Astrocyte of the cerebellum (primary cell): ENCODE measurements around the gene EMX2.
"Not testable (repeated sequence)": the region's sequence is repeated elsewhere in the genome, so short reads cannot be mapped to it uniquely, and the experiment has no call there.

Experiments
- DNase-seq: peaks from one replicate; pipeline ENCODE4 v3.0.0-alpha.2; 2011; ENCODE audit warnings: low read depth
- H3K4me3 ChIP-seq: 2 replicates; pipeline ENCODE4 v1.5.1; 2011; ENCODE audit warnings: mild to moderate bottlenecking, low read depth, low read length, moderate library complexity
- in situ Hi-C: cut with HindIII; loops from 2 replicates; pipeline ENCODE4 v1.10.0; 2017; ENCODE audit warnings: low sequenced_read_pairs
- TF ChIP-seq, protein P1 (sequence below): IDR thresholded peaks from 2 replicates; pipeline ENCODE4 v1.5.1; 2012; ENCODE audit warnings: low read length, low read depth, moderate library complexity, mild to moderate bottlenecking; ENCODE audit errors: missing control alignments

EMX2 gene

DNA sequence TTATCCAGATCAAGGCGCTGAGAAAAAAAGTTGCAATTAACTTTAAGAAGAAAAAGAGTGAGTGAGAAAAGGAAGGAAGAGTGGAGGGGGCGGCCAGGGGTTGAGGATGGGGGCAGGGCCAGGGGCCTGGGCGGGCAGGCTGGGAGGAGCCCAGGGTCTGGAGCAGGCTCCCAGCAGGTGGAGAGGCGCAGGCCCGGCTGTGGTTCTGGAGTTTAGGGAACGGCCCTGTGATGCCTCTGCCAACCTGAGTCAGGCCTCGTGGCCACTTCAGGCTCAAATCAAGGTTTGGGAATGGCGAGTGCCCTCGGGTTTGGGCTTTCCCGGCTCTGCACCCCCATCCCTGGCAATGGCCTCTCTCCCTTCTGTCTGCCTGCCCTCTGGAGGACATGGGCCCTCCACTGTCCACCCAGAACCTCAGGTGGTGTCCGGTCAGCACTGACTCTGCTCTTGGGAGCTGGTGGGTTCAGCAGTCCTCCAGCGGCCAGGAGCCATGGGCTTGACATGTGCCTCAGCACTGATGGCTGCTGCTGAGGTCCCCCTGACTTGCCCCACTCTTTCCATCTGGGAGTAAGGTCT, 41.0 kb upstream of the EMX2 start:
- in situ Hi-C loops: no loop called here
- TF ChIP-seq, protein P1, sequence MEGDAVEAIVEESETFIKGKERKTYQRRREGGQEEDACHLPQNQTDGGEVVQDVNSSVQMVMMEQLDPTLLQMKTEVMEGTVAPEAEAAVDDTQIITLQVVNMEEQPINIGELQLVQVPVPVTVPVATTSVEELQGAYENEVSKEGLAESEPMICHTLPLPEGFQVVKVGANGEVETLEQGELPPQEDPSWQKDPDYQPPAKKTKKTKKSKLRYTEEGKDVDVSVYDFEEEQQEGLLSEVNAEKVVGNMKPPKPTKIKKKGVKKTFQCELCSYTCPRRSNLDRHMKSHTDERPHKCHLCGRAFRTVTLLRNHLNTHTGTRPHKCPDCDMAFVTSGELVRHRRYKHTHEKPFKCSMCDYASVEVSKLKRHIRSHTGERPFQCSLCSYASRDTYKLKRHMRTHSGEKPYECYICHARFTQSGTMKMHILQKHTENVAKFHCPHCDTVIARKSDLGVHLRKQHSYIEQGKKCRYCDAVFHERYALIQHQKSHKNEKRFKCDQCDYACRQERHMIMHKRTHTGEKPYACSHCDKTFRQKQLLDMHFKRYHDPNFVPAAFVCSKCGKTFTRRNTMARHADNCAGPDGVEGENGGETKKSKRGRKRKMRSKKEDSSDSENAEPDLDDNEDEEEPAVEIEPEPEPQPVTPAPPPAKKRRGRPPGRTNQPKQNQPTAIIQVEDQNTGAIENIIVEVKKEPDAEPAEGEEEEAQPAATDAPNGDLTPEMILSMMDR: no peak
- no peak for DNase-seq
- no peak overlapping the region for H3K4me3 ChIP-seq

DNA sequence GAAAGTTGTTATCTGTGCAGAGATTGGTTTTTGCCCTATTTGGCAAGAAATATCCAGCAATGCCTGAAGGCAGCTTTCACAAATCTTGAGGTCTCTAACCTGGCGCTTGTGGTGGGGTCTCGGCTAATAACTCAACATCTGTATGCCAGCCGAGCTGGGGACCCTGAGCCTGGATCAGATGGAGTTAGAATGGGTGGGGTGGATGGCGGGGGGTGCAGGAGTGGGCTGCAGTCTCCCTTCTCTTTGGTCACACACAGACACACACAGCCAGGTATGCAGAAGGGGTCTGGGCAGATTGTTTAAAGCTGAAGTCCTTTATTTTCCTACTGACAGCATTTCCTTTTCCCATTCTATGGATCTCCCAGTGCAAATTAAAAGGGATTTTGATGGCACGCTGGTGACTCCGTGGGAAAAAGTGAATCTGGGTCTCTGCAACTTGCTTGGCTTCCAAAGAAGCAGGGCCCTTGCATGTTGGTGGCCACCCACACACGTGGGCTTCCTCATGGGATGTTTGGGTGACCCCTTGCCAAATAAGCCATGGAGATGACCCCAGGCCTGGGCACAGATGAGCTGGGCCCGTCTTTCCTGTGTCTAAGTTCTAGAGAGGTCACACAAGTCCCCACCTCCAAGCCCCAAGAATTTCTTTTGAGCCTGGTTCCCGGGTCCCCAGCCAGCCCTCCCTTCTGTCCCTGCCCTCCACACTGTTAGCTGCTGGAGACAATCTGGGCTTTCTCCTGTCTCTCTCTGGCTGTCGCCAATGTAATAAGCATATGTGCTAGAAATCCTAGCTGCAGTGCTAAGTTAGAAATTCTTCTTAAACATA, 39.9 kb upstream of the EMX2 start:
- in situ Hi-C loops: no loop called here
- no peak overlapping the region for H3K4me3 ChIP-seq
- TF ChIP-seq, protein P1: no peak
- DNase-seq: no peak

DNA sequence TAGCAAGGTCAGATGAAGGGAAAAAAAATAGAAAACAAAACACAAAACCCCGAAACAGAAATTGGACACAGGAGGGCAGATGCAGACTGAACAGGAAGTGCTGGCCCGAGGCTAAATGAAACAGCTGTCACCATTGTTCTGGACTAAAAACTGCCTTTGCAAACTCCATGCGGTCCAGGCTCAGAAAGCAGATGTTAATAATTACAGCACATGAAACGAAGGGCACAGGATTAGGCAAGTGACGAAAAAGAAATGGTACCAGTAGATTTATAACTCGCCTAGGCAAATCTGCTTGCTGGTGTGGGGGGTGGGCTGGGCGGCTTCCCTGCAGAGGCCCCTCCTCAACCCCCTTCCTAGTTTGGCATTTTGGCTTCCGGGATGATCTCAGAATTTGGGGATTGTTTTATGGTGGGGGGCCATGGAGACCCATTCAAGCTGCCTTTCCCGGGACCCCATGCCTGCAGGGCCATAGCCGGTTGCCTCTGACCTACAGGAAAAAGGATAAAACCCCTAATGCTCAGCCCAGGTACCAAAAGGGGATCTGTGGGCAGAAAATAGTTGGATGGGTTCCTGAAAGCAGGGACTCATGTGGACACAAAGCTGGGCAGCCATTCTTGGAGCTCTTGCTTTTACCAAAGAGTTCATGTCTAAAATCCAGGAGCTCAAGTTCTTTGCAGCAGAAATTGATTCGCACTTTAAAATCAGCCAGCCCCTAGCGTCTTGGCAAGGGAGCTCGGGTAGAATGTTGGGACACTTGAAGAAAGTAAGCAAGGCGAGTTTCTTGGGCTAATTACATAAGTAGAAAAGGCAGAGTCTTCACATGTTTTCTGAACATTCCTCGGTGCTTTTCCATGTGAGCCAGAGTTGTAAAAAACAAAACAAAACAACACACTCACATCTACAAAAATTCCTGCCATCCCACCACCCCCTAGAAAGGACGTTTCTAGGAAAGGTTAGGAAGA, 39.0 kb upstream of the EMX2 start:
- TF ChIP-seq, protein P1: no peak
- no peak for DNase-seq
- no peak overlapping the region for H3K4me3 ChIP-seq
- in situ Hi-C loops: no loop called here

DNA sequence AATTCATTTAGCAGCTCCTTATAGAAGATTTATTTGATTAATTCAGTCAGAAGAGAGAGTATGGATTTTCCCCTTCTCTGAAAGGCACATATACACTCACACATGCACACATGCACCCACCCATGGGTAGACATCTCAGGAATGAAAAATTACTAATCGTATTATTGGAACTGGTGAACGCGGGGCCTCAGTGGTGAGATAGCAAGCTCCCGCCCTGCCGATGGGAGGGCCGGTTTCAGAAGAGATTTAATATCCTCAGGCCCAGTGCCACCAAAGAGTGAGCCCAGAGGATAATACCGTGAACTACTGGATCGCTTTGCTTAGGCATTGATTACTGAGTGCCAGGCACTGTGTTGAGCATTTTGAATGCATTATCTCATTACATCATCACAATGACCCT, 38.0 kb upstream of the EMX2 start:
- no peak for DNase-seq
- TF ChIP-seq, protein P1: no peak
- in situ Hi-C loops: no loop called here
- H3K4me3 ChIP-seq: no peak overlapping the region

DNA sequence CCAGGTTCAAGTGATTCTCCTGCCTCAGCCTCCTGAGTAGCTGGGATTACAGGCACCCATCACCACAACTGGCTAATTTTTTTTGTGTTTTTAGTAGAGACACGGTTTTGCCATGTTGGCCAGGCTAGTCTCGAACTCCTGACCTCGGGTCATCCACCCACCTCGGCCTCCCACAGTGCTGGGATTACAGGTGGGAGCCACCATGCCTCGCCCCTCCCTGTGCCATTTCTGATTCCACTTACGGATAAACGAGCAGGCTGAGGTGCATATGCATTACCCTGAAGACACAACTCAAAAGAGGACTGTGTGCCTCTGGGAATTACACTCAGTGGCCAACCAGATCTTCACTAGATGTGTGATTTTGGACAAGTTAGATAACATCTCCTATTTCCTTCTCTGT, 35.5 kb upstream of the EMX2 start:
- H3K4me3 ChIP-seq, in situ Hi-C loops: not testable (repeated sequence)

DNA sequence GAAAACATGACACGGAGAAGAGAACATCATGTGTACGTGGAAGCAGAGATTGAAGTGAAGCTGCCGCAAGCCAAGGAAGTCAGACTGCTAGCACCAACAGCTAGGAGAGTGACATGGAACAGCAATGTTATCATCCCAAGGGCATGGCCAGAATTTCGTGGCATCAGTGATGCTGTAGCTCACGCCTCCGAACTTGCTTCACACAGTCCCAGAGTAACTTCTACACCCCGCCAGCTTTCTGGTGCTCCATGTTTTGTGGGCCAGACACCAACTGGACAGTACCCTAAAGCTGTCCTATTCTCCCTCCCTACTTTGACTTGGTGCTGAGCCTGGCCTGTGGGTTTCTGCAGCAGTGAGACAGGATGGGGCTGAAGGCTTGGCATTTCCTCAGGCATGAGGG, 33.0 kb upstream of the EMX2 start:
- DNase-seq: no peak
- in situ Hi-C loops: no loop called here
- TF ChIP-seq, protein P1: no peak
- H3K4me3 ChIP-seq: no peak overlapping the region

More for the DNA sequence above, 35.5 kb upstream of the EMX2 start:
- not testable (repeated sequence) for DNase-seq
